ENCODE data around the gene HLA-F.

Gene HLA-F

GRCh38 chr6:29680416-29680815 is 42.8 kb upstream of the HLA-F start (continued):
- TF ChIP-seq ZNF555 (tag by site-specific recombination; conservative IDR thresholded peaks at IDR 0.05) (no peak), ZNF2 (tag by site-specific recombination; IDR thresholded peaks at IDR 0.05) (no peak), ZNF654 (tag by site-specific recombination; IDR thresholded peaks at IDR 0.05; ENCODE audit: low read depth) (no peak)

- Histone ChIP-seq H3K9me3 (ENCODE audit: control insufficient read depth, insufficient read depth, low read depth, low read length) (no peaks in the 10 kb centered on the region), H3K36me3 (ENCODE audit: control insufficient read depth in 2 of 2, insufficient read depth in 1 of 2, low read length in 2 of 2) (no peaks in the 10 kb centered on the region), H3K4me3 (ENCODE audit: low read depth, low read length) (no peak within 1 kb of the TSS), H3K27ac (ENCODE audit: extremely low read depth, low read depth, low read length) (no peak within 1 kb of the TSS), H3K4me1 (ENCODE audit: control insufficient read depth, insufficient read depth, low read length) (no peaks in the 10 kb centered on the region)
- POLR2A ChIA-PET: no interaction called here
- CTCF ChIA-PET: interaction anchor here (1.0 to 1.7 kb wide), 3 partner anchors 15 to 31 kb away, joined by 3 to 8 read pairs (median 3); no protein-coding TSS in a partner anchor
- TF ChIP-seq KLF1 (tag by site-specific recombination; IDR thresholded peaks at IDR 0.05) (no peak), HOXD13 (CRISPR knock-in tag; IDR thresholded peaks at IDR 0.05; ENCODE audit: borderline replicate concordance) (no peak), SP7 (tag by site-specific recombination; IDR thresholded peaks at IDR 0.05) (no peak), KLF10 (tag by site-specific recombination; IDR thresholded peaks at IDR 0.05) (no peak), ZNF394 (tag by site-specific recombination; IDR thresholded peaks at IDR 0.05; ENCODE audit: borderline replicate concordance) (no peak), ZNF416 (tag by site-specific recombination; IDR thresholded peaks at IDR 0.05) (no peak), ZSCAN23 (tag by site-specific recombination; IDR thresholded peaks at IDR 0.05) (no peak), RBAK (tag by site-specific recombination; IDR thresholded peaks at IDR 0.05) (no peak), PRDM10 (tag by site-specific recombination; IDR thresholded peaks at IDR 0.05) (no peak), IKZF3 (tag by site-specific recombination; IDR thresholded peaks at IDR 0.05) (no peak), ZNF138 (tag by site-specific recombination; IDR thresholded peaks at IDR 0.05; ENCODE audit: borderline replicate concordance) (no peak), ZNF112 (tag by site-specific recombination; IDR thresholded peaks at IDR 0.05) (no peak), ZNF596 (tag by site-specific recombination; IDR thresholded peaks at IDR 0.05) (no peak), ZNF488 (tag by site-specific recombination; IDR thresholded peaks at IDR 0.05) (no peak), ZNF423 (tag by site-specific recombination; IDR thresholded peaks at IDR 0.05) (no peak), ZNF18 (tag by site-specific recombination; IDR thresholded peaks at IDR 0.05) (no peak), ZNF747 (tag by site-specific recombination; IDR thresholded peaks at IDR 0.05) (no peak), ZXDB (tag by site-specific recombination; IDR thresholded peaks at IDR 0.05) (no peak), ZNF777 (tag by site-specific recombination; IDR thresholded peaks at IDR 0.05; ENCODE audit: borderline replicate concordance) (no peak)
Observed at GRCh38 chr6:29680904-29681303, 42.3 kb upstream of the HLA-F start, which contains the start of gene ZFP57. ZFP57 (minus strand) TSS chr6:29681152; CDS start chr6:29677003, 4,149 bp downstream.
